Measurements from ENCODE around the gene IGHMBP2.
"Not testable (repeated sequence)": the region's sequence is repeated elsewhere in the genome, so short reads cannot be mapped to it uniquely, and the experiment has no call there.

Gene IGHMBP2

DNA sequence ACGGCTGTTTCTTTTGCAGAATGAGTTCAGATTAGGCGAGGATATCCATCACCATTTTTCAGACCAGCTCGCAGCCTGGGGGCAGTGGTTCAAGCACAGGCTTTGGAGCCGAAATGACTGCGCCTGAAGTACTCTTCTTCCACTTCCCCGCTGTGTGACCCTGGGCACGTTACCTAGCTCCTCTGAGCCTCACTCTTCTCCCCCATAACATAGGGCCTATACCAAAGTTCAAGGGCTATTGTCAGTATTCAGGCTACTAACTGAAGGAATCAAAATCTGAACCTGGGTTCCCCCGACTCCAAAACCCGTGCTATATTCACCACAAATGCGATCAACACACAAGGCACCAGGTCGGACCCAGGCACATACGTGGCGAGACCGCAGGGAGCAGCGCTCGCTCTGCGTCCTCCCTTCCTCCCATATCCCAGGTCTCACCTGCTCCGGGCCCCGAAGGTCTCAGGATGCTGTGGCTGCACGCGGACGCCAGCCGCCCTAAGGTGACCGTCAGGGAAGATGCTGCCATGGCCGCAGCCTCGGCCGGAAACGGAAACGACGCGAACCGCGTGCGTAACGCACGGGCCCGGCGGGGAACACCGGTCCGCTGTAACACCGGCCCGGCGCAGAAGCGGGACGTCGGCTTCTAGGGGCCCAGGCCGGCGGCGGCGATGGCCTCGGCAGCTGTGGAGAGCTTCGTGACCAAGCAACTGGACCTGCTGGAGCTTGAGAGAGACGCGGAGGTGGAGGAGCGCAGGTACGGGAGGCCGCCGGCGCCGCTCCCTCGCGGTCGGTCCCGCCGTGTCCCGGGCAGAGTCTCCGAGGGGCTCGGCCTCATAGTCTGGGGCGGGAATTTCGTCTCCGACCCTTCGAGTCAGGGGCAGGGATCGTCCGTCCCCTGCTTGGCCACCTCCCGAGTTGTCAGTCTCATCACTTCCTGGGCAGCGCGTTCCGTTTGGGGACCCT lies at the start of gene IGHMBP2, which contains the start of gene MRPL21:
IGHMBP2 (plus strand) TSS at position 604 of the 960 bp plus-strand sequence; CDS start at position 666, 62 bp downstream.
MRPL21 (minus strand) TSS at position 545 of the 960 bp plus-strand sequence; CDS start at position 523, 22 bp downstream.
- no peak for TF ChIP-seq ZNF274 (IDR thresholded peaks at IDR 0.05; ENCODE audit: low read depth, low read length)
- H3K4me3 ChIP-seq (ENCODE audit: low read length): peak within 1 kb of the TSS; percentile 87

DNA sequence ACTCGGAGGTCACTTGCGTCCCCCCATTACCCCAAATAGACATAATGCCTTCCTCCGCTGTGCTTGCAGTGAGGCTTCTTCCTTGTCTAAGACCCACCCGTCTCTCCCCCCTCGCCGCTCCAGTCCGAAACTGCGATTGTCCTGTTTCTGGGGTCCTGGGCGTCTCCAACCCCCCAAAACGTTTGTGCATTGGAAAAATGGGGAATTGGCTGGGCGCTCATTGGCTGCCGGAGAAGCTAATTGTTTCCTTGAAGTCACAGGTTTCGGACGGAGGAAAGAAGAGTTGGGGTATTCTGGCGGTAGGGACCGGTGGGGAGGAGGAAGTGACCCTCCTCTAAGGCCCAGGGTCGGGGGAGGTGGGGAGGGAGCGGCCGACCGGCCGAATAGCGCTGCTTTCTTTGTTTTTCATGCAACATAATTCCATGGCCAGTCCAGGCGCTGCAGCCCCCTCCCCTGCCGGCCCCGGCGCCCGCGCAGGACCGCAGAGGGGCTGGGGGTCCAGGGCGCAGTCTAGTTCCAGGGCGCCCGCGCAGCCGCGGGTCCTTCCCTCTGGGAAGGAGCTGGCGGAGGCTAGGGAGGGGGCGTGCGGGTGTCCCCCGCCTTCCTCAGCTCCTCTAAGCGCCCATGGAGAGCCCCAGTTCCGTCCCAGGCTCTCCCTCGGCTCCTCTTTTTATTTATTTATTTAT lies 49.3 kb upstream of the IGHMBP2 start:
- no peak overlapping the region for H3K4me3 ChIP-seq (ENCODE audit: low read length)
- TF ChIP-seq ZNF274 (IDR thresholded peaks at IDR 0.05; ENCODE audit: low read depth, low read length): no peak

DNA sequence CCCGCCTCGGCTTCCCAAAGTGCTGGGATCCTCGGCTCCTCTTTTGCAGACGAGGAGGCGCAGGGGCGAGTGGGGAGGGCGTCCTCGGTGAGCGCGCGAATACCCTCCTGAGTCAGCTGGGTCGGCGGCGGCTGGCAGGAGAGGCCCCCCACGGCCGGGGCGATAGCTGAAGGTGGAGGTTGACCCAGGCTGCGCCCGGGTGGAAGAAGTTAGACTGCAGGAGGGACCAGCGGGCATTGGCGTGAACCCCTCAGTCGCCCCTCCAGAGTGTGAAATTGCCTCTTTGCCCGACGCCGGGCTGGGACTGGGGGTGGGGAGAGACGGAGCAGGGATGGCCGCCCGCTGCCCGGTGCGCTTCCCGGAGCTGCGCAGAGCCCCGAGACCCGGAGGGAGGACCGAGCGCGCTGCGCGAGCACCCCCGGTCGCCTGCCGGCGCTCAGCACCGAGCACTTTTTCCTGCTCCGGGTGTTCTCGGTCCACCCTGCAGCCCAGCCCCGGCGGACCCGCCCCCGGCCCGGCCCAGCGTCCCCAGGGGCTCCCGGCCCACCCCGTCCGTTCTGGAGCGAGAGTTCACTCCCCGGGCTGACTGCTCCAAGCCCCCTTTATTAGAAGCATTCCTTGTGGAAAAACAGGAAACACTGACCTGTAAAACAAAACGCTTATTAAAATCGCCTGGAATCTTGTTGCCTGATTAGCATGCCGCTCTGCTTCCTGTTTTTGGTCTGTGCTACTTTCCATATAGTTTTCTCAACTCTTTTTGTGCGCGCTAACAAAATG lies 48.3 kb upstream of the IGHMBP2 start:
- peak overlapping the region; percentile 27; the same call in 1 of the 2 replicates for H3K4me3 ChIP-seq (ENCODE audit: low read length)
- TF ChIP-seq ZNF274 (IDR thresholded peaks at IDR 0.05; ENCODE audit: low read depth, low read length): no peak

DNA sequence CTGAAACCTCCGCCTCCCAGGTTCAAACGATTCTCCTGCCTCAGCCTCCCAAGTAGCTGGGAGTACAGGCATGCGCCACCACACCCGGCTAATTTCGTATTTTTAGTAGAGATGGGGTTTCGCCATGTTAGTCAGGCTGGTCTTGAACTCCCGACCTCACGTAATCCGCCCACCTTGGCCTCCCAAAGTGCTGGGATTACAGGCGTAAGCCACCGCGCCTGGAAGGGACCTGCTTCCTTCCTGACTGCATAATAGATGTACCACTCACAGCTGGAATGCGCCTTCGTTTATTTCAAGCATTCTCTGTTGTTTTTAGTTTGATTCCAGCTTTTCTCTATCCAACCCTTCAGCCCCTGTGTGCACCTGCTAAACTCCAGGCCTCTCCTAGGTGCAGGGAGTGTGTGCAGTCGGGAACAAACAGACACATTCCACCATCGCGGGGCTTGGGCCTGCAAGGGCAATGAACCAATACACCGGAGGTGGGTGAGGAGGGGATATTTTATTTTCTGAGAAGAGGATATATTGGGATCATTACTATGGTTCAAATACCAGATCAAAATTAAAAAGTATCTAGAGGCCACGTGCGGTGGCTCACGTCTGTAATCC lies 47.2 kb upstream of the IGHMBP2 start:
- not testable (repeated sequence) for H3K4me3 ChIP-seq (ENCODE audit: low read length)

DNA sequence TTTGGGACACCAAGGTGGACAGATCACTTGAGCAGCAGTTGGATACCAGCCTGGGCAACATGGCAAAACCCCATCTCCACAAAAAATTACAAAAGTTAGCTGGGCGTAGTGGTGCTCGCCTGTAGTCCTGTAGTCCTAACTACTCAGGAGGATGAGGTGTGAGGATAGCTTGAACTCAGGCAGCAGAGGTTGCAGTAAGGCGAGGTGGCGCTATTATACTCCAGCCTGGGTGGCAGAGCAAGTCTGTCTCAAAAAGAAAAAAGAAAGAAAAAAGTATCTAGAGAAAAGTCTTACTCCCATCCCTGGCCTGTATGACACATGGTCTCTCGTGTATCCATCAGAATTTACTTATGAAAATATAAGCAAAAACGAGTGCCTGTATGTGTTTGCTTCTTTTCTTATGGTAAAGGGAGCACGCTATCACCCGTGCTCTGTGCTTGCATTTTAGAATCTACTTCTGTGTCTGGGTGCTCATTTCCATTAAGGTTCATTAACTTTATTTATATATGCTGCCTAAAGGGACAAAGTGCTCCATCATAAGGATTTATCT lies 46.6 kb upstream of the IGHMBP2 start:
- no peak overlapping the region for H3K4me3 ChIP-seq (ENCODE audit: low read length)

DNA sequence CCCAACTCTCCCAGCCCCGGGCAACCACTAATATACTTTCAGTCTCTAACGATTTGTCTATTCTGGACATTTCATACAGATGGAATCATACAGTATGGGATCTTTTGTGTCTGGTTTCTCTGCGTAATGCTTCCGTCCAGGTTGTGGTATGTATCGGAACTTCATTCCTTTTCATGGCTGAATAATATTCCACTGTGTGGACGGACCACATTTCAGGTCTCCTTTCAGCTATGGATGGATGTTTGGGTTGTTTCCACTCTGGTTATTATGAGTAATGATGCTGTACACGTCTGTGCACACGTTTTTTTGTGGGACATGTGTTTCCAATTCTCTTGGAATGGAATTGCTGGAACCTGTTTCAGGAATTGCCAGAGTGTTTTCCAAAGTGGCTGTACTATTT lies 44.6 kb upstream of the IGHMBP2 start:
- H3K4me3 ChIP-seq (ENCODE audit: low read length): no peak overlapping the region
- TF ChIP-seq ZNF274 (IDR thresholded peaks at IDR 0.05; ENCODE audit: low read depth, low read length): no peak

More for the DNA sequence above, 46.6 kb upstream of the IGHMBP2 start:
- no peak for TF ChIP-seq ZNF274 (IDR thresholded peaks at IDR 0.05; ENCODE audit: low read depth, low read length)

DNA sequence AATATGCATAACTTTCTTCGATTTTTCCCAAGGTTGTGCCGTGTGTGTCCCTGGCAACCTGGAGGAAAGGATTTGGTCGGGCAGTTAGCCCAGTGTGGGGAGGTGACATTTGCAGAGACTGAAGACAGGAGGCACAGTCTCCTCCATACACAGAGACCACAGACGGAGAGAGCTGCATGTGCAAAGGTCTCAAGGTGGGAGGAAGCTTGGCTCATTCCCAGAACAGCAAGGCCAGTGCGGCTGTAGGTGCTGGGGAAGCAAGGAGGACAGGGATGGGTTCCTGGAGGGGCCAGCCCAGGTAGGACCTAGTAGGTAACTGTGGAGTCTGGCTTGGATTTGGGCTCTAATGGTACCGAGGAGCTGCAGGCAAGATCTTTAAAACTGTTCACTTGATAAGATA lies 41.3 kb upstream of the IGHMBP2 start:
- no peak for TF ChIP-seq ZNF274 (IDR thresholded peaks at IDR 0.05; ENCODE audit: low read depth, low read length)
- H3K4me3 ChIP-seq (ENCODE audit: low read length): no peak overlapping the region

DNA sequence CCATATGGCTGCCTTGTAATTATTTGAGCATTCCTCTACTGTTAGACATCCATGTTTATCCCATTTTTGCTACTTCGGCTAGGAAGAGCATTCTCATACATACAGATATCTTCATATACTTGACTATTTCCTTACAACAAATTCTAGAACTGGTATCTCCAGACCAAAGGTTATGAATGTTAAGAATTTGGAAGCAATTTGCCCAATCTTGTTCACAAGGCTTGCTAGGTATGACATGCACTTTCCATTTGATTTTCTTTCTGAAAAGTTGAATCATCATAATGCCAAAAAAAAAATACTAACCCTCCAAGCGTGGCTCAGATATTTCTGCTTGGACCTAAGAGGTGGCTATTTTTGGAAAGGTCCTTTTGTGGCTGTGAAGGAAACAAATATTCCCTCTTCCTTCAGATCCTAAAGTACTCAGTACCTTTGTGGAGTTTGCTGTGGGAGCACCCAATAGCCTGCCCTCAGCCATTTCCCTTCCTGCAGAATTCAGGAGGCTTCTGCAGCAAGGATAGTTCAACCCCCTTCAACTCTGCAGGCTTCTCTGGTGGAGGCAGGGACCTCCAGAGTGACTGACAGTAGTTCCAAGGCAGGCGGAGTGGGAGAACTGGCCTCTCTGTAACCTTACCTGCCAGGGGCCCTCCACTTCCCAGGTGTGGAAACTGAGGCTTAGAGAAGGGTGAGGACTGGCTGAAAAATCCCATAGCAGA lies 40.0 kb upstream of the IGHMBP2 start:
- no peak overlapping the region for H3K4me3 ChIP-seq (ENCODE audit: low read length)
- no peak for TF ChIP-seq ZNF274 (IDR thresholded peaks at IDR 0.05; ENCODE audit: low read depth, low read length)

DNA sequence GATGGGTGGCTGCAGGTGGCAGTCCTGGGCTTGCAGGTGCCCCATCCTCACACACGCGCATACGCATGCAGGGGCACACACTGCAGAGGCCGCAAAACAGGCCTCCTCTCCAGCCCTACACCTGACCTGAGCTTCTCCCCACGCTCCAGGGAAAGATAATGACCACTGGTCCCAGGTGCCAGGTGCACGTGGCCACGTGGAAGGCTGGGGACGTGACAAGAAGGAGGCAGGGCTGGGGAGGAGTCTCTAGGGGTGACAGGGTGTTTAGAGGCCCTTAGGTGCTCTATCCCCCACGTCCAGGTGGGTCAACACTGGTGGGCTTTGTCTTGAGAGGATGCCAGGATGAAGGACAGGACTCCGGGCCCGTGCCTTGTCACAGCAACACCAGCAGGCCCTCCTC lies 38.5 kb upstream of the IGHMBP2 start:
- H3K4me3 ChIP-seq (ENCODE audit: low read length): no peak overlapping the region
- TF ChIP-seq ZNF274 (IDR thresholded peaks at IDR 0.05; ENCODE audit: low read depth, low read length): no peak

DNA sequence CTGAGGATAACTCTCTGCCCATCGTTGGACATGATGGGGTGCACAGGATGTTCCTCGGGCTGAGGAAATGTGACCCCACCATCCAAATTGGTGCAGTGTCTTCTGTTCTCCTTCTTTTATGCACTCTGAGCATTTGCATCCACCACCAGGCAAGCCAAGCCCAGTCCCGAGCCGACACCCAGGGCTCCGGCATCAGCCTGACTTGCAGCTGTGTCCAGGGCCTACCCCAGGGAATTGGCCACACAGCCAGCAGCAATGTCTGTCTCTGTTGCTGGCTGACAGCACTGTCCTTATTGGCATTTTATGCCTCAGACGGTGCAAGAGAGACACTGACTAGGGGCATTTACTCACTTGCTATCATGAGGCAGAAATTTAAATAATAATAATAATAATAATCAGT lies 36.6 kb upstream of the IGHMBP2 start:
- no peak for TF ChIP-seq ZNF274 (IDR thresholded peaks at IDR 0.05; ENCODE audit: low read depth, low read length)
- no peak overlapping the region for H3K4me3 ChIP-seq (ENCODE audit: low read length)

DNA sequence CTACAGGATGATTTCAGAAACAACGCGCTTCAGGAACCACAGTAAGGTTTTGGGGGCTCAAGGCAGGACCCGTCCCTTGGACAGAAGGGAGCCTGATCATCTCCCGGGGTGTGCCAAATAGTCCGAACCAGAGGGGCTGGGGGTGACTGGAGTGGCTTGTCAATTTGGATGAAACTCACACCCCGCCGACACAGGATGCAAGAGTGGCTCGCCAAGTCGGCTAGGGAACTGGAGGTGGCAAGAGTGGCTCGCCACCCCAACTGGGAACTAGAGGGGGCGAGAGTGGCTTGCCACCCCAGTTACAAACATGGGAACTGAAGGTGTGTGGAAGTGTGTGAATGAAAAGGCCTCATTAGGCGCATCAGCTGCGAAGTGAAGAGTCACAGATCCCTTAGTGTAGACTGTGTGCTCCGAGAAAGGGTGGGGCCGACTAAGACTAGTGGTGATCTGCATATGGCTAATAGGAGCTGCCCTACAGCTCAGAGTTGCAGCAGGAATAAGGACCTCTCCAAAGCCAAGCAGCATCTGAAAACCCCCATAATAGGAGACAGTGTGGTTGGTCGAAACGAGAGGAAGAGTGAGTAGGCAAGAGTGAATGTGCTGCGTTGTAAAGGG lies 35.4 kb upstream of the IGHMBP2 start:
- no peak for TF ChIP-seq ZNF274 (IDR thresholded peaks at IDR 0.05; ENCODE audit: low read depth, low read length)
- H3K4me3 ChIP-seq (ENCODE audit: low read length): no peak overlapping the region

DNA sequence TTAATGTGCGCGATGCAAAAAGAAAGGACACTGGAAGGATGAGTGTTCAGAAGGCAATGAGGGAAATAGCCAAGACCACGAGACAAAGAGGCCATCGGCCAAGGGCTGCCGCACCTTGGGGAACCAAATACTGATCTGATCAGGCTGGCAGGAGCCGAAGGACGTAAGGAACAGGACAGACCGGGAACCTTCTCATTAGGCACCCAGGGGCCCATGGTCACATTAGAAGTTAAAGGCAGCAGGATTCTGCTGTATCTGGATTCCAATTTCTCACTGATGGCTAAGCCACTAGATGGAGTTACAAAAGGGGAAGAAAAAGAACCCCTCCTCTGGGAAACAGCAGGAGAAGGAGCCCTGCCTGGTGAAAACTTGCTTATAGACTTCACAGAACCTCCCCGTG lies 33.2 kb upstream of the IGHMBP2 start:
- no peak for TF ChIP-seq ZNF274 (IDR thresholded peaks at IDR 0.05; ENCODE audit: low read depth, low read length)
- peak overlapping the region; percentile 35; the same call in 1 of the 2 replicates for H3K4me3 ChIP-seq (ENCODE audit: low read length)
